Esophagus squamous epithelium (tissue), 5 donors: ENCODE data around the gene CTTNBP2. TPM values are rescaled to one million over a fixed set of nuclear protein-coding genes. Genes with fewer than 3 reads are reported as not detected.

Experiments used
- DNase-seq: peaks from one replicate; lab custom pipeline; 2025; lab: John Stamatoyannopoulos, UW
- H3K27ac ChIP-seq, 4 donors: fragments of 200-600 bp; sonication (generic); one replicate each; pipeline ENCODE4 v1.5.1; 2016 to 2019; ENCODE audit warnings: mild to moderate bottlenecking in 1 of 4
- H3K27me3 ChIP-seq, 4 donors: fragments of 200-600 bp; sonication (generic); 1 replicate in 3 of 4; 2 replicates in 1 of 4; pipeline versions ENCODE4 v1.5.1 to v1.6.0; 2017 to 2021; ENCODE audit warnings: antibody characterized with exemption in 1 of 4
- H3K36me3 ChIP-seq, 3 donors: fragments of 200-600 bp; sonication (generic); one replicate each; pipeline ENCODE4 v1.5.1; 2016 to 2019
- H3K4me1 ChIP-seq, 3 donors: fragments of 200-600 bp; sonication (generic); one replicate each; pipeline ENCODE4 v1.5.1; 2017 to 2019
- H3K4me3 ChIP-seq, 4 donors: fragments of 200-600 bp; sonication (generic); 1 replicate in 3 of 4; 2 replicates in 1 of 4; pipeline ENCODE4 v1.5.1; 2016 to 2019; ENCODE audit warnings: mild to moderate bottlenecking in 2 of 4, moderate library complexity in 1 of 4
- H3K9me3 ChIP-seq, 3 donors: fragments of 200-600 bp; sonication (generic); one replicate each; pipeline ENCODE4 v1.5.1; 2016 to 2019
- POLR2A ChIP-seq, 4 donors: fragments of 450-650 bp; IDR thresholded peaks; one replicate each; pipeline ENCODE4 v1.6.1; 2017; ENCODE audit warnings: antibody characterized with exemption in 4 of 4, mild to moderate bottlenecking in 4 of 4, moderate library complexity in 3 of 4
- WGBS, 2 donors: methylation state at CpG; one replicate each; pipeline ENCODE4 v1.1.5; 2018; 5-methylcytosine and 5-hydroxymethylcytosine counted together
- intact Hi-C: fragments of 100-400 bp; cut with DNase I; formaldehyde crosslinking; loops from one replicate; pipeline ENCODE4 v1.15.0; 2022
- total RNA-seq, 4 donors: library from RNA; depleted of rRNA; stranded (reverse); fragments of >200 nt; gene quantifications; one replicate each; pipeline ENCODE4 v1.1.0, GENCODE V29; 2016
- TF ChIP-seq, protein P1 (sequence below), 6 experiments: fragments of 450-650 bp in 4 of 6; fragments of 200-600 bp in 2 of 6; sonication (generic) in 2 of 6; IDR thresholded peaks; one replicate each; pipeline ENCODE4 v1.5.1; 2016 to 2019; ENCODE audit warnings: antibody characterized with exemption in 6 of 6, mild to moderate bottlenecking in 4 of 6, moderate library complexity in 4 of 6
- donor health status: DM: yes; HTN: yes; CAD: no.

The CTTNBP2 gene
- total RNA-seq, 4 donors from 2014 or later = 8.5 to 31.5 (median 19.6) TPM

GRCh38 chr7:117664047-117664446, 209.2 kb downstream of the CTTNBP2 start:
- intact Hi-C loops = no loop called here
- Histone ChIP-seq H3K4me1 (no peaks in the 10 kb centered on the region), H3K36me3 (no peaks in the 10 kb centered on the region), H3K4me3 (no peak overlapping the region), H3K27me3 (no peaks in the 10 kb centered on the region), H3K27ac (no peak overlapping the region), H3K9me3 (no peaks in the 10 kb centered on the region)
- TF ChIP-seq POLR2A (IDR thresholded peaks at IDR 0.05) = no peak
- TF ChIP-seq, protein P1, sequence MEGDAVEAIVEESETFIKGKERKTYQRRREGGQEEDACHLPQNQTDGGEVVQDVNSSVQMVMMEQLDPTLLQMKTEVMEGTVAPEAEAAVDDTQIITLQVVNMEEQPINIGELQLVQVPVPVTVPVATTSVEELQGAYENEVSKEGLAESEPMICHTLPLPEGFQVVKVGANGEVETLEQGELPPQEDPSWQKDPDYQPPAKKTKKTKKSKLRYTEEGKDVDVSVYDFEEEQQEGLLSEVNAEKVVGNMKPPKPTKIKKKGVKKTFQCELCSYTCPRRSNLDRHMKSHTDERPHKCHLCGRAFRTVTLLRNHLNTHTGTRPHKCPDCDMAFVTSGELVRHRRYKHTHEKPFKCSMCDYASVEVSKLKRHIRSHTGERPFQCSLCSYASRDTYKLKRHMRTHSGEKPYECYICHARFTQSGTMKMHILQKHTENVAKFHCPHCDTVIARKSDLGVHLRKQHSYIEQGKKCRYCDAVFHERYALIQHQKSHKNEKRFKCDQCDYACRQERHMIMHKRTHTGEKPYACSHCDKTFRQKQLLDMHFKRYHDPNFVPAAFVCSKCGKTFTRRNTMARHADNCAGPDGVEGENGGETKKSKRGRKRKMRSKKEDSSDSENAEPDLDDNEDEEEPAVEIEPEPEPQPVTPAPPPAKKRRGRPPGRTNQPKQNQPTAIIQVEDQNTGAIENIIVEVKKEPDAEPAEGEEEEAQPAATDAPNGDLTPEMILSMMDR (IDR thresholded peaks at IDR 0.05) = no peak
- 72 to 73% methylated on average over 3 of the region's 3 CpGs for WGBS, 2 donors
- no peak for DNase-seq

GRCh38 chr7:117661328-117661727, 211.9 kb downstream of the CTTNBP2 start:
- no peak for DNase-seq
- TF ChIP-seq POLR2A (IDR thresholded peaks at IDR 0.05) = no peak
- H3K36me3 ChIP-seq = no peaks in the 10 kb centered on the region
- H3K27me3 ChIP-seq = no peaks in the 10 kb centered on the region
- no peak overlapping the region for H3K27ac ChIP-seq
- H3K9me3 ChIP-seq = no peaks in the 10 kb centered on the region
- H3K4me3 ChIP-seq = no peak overlapping the region
- no peaks in the 10 kb centered on the region for H3K4me1 ChIP-seq
- intact Hi-C loops = no loop called here
- 72 to 82% methylated on average over 2 of the region's 2 CpGs for WGBS, 2 donors
